ENCODE measurements around the gene P2RX4.

P2RX4 gene

GRCh38 chr12:121181181-121181580 is 28.7 kb upstream of the P2RX4 start:
- TF ChIP-seq SPI1 (IDR thresholded peaks at IDR 0.05; ENCODE audit: borderline replicate concordance, low read depth) (no peak), REST (IDR thresholded peaks at IDR 0.05; ENCODE audit: insufficient replicate concordance, low read depth) (no peak), CTCF (IDR thresholded peaks at IDR 0.05; ENCODE audit: insufficient read depth, low read length) (no peak), GABPA (IDR thresholded peaks at IDR 0.05; ENCODE audit: low read depth) (no peak), POLR2AphosphoS5 (IDR thresholded peaks at IDR 0.05; ENCODE audit: low read depth) (no peak)
- no peak for DNase-seq (ENCODE audit: low read depth in 1 of 2, low spot score in 1 of 2)
- Histone ChIP-seq H3K27me3 (ENCODE audit: insufficient read depth, poor library complexity, severe bottlenecking) (no peaks in the 10 kb centered on the region), H3K27ac (replicated peaks) (no peak overlapping the region), H3K4me3 (replicated peaks; ENCODE audit: insufficient read depth, low read length) (no peak overlapping the region)

GRCh38 chr12:121182222-121182893 is 27.6 kb upstream of the P2RX4 start:
- H3K27ac ChIP-seq (replicated peaks): no peak overlapping the region
- no peaks in the 10 kb centered on the region for H3K27me3 ChIP-seq (ENCODE audit: insufficient read depth, poor library complexity, severe bottlenecking)
- TF ChIP-seq CTCF (IDR thresholded peaks at IDR 0.05; ENCODE audit: insufficient read depth, low read length) (no peak), GABPA (IDR thresholded peaks at IDR 0.05; ENCODE audit: low read depth) (no peak), POLR2AphosphoS5 (IDR thresholded peaks at IDR 0.05; ENCODE audit: low read depth) (no peak), SPI1 (IDR thresholded peaks at IDR 0.05; ENCODE audit: borderline replicate concordance, low read depth) (no peak), REST (IDR thresholded peaks at IDR 0.05; ENCODE audit: insufficient replicate concordance, low read depth) (no peak)
- DNase-seq (ENCODE audit: low read depth in 1 of 2, low spot score in 1 of 2): no peak
- no peak overlapping the region for H3K4me3 ChIP-seq (replicated peaks; ENCODE audit: insufficient read depth, low read length)

GRCh38 chr12:121184425-121184824 is 25.5 kb upstream of the P2RX4 start:
- H3K27ac ChIP-seq (replicated peaks): no peak overlapping the region
- no peak for DNase-seq (ENCODE audit: low read depth in 1 of 2, low spot score in 1 of 2)
- H3K27me3 ChIP-seq (ENCODE audit: insufficient read depth, poor library complexity, severe bottlenecking): no peaks in the 10 kb centered on the region
- no peak for TF ChIP-seq REST (IDR thresholded peaks at IDR 0.05; ENCODE audit: insufficient replicate concordance, low read depth)
- TF ChIP-seq SPI1 (IDR thresholded peaks at IDR 0.05; ENCODE audit: borderline replicate concordance, low read depth): no peak
- no peak overlapping the region for H3K4me3 ChIP-seq (replicated peaks; ENCODE audit: insufficient read depth, low read length)
